Stimulated activated naive CD4-positive, alpha-beta T cell (primary cell): ENCODE results near the gene ADAMTS18.
"Not testable (repeated sequence)": the region's sequence is repeated elsewhere in the genome, so short reads cannot be mapped to it uniquely, and the experiment has no call there.

ENCODE experiments used
- DNase-seq, 6 experiments: peaks; one replicate each; lab custom pipeline; 2025; lab: John Stamatoyannopoulos, UW

ADAMTS18 gene

DNA sequence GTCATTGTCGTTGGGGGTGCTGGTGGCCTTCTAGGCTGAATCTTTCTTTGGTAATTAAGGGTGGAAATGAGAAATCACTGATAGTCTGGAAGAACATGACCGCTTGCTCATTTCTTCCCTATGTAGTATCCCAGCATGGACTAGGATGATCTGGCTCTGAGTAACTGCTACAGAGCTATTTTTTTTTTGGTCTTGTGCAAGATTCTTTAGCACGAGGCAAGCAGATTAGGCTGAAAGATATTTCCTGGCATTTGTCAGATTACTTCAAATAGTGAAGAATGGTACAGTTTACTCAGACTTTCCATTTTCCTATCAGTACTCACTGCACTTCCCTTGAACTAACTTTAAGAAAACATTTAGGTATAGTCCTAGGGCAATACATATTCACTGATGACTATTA lies 146.6 kb downstream of the ADAMTS18 start:
- no peak for DNase-seq

DNA sequence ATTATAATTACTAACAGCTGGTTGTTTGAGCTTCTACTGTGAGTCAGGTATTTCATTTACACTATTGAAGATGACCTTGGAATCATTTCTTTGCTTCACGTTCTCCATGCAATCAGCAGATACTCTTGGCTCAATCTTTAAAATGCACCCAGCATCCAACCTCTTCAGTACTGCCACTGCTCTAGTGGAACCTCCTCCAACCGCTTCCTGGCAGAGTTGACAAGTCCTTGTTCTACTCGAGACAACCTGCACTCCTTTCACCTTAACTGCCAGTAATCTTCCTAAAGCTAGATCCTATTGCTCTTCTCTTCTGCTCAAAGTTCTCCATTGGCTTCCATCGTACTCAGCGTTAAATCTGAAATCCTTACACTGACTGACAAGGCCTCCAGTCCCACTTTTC lies 149.2 kb downstream of the ADAMTS18 start:
- no peak for DNase-seq

DNA sequence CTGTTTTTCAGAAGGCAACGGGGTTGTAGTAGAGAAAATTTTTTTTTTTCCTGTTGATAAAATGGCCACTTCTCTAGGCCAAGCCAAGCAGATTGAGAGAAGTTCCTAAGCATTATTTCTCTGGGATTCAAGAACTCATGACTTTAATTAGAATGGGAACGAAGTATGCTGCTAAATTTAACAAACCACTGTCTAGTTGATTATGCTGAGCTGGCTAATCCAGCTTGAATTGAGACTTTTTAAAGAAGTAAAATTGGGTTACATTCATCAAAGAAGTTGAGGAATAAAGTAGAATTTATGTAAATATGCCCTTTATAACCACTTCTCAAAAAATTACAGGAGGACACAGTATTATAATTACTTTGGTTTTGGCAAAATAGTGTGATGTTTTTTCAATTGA lies 152.5 kb downstream of the ADAMTS18 start:
- DNase-seq = no peak

DNA sequence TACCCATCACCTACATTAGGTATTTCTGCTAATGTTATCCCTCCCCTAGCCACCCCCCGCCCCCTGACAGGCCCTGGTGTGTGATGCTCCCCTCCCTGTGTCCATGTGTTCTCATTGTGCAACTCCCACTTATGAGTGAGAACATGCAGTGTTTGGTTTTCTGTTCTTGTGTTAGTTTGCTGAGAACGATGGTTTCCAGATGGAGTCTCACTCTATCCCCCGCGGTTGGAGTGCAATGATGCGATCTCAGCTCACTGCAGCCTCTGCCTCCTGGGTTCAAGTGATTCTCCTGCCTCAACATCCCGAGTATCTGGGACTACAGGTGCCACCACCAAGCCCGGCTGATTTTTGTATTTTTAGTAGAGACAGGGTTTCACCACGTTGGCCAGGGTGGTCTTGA lies 155.5 kb downstream of the ADAMTS18 start:
- DNase-seq = not testable (repeated sequence)

DNA sequence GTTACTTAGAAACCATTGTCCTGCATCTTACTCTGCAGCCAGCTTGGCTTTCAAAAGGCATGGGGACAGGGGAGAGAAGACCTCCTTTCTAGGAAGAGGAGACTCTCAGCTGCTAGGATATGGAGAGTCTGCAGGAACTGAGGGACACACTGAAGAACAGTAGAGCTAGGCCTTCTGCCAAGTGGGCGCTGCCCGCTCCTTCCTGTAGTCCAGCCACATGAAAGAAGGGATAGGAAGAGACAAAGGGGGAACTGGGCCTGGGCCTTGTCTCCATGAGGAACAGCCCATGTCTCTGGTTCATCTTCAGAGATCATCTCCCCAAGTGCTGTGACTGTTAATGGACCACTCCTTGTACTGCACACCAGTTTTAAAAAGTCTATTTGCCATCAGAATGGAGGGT lies 157.3 kb downstream of the ADAMTS18 start:
- DNase-seq = no peak

DNA sequence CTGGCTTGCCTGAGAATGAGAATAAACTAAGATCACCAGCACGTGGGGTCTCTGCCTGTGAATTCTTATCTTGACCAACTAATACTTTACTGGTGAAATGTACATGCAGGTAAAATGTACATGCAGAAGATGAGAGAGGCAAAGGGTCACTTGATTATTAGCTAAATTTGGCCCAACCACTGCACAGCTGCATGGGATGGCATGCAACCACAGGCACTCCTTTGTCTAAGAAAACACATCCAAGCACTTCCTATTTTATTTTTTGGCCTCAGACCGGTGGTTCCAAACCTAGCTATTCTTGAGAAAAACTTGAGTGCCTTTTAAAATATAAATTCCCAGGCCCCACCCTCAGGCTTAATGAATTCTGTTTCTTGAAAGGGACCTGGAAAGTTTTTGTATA lies 157.7 kb downstream of the ADAMTS18 start:
- DNase-seq = no peak

DNA sequence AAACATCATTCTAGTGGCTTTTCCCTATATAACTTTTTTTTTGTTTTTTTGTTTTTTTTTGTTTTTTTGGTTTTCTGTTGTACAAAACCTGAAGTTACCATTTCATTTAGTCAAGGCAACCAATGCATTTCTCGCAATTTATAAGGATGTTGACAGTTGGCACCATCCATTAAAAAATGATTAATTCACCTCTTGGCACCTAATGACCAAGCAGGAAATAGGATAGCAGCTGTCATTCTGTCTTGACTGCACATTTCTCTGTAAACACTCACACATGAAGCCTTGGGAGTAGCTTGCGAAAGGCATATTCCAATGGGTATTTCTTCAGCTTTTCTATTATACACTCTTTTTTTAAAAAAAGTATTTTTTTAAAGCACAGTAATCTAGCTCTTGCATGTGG lies 158.2 kb downstream of the ADAMTS18 start:
- no peak for DNase-seq

DNA sequence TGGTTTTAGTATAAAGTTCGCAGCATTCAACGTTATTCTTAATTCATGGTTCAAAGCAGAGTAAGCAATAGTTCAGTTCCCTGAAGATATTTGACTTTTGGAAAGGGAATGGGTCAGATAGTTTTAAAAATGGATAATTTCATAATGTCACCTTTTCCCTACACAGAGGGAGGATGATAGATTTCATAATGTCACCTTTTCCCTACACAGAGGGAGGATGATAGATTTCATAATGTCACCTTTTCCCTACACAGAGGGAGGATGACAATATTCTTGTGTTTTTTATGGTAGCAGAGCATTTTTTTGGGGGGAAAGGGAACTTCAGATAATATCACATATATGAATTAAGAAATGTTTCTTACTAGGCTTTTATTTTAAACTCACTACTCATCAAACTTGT lies 159.5 kb downstream of the ADAMTS18 start:
- DNase-seq = not testable (repeated sequence)

DNA sequence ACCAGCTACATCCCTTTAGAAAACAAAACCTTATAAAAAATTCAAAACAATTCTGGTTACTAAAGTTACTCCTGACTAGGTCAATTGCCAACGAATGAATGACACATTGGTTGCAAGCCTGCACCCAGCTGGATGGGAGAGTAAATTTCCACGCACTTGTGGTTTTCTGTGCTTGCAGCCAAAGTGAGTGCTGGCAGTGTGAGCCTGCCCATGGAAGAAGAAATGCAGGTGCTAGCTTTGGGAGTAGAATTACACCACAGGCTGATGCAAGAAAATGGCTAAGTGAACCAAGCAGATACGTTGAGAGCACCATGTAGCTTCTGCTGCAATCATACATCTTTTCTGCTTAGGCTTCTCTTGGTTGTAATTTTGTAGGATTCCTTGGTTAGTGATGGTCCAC lies 161.0 kb downstream of the ADAMTS18 start:
- no peak for DNase-seq

DNA sequence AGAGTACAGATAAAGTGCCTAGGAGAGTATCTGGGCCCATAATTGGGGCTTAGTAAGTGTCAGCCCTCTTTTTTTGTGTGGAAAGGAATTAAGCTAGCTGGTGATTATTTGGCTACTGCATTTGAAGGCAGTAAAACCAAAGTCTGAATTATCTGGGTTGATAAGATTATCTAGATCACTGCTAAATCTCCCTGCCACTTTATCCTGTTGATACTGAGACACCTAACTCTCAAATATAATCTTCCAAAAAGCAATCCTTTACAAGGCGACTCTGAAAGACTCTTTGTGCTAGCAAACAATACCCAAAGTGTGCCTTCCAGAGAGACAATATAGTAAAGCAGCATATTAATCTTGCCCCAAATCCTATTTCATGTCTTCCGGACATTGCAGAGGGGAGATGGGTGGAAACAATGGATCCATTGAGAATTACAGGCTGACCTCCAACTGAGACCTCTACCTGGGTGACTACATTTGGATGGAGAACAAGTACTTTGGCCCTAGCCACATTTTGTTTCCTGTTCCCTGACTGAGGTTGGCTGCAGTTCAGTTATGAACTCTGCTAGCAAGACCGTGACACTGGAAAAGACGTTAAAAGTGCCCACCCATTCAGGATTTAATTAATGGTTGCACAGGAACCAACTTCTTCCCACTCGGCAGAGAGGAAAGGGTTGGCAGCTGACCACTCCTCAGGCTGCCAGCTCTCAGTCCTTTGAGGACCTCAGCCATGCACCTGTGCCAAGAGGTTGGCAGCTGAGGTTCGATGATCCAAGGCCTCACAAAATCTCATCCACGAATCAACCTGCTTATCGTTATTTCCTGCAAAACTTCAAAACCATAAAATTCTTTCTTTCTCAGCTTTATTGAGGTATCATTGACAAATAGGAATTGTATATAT lies 163.1 kb downstream of the ADAMTS18 start:
- DNase-seq = no peak

DNA sequence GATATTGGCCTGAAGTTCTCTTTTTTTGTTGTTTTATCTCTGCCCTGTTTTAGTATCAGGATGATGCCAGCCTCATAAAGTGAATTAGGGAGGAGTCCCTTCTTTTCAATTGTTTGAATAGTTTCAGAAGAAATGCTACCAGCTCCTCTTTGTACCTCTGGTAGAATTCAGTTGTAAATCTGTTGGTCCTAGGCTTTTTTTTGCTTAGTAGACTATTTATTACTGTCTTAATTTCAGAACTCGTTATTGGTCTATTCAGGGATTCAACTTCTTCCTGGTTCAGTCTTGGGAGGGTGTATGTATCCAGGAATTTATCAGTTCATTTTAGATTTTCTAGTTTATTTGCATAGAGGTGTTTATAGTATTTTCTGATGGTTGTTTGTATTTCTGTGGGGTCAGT lies 168.6 kb downstream of the ADAMTS18 start:
- not testable (repeated sequence) for DNase-seq

DNA sequence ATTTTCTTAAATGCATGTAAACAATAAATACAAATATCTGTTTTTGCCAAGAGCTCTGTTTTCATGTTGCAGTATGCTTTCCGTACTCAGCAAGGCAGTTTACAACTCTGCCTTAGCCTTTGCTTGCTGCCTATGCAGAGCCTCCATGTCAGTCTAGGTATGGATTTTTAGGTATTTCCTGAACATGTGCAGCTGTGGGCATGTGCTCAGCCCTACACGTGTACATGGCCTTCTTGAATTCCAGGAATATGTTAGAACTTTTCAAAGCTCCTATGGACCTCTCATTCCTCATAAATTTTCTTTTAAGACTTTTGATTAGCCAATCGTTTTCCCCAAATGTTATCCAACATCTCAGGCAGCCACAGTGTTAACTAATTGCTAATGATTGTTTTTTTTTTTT lies 171.9 kb downstream of the ADAMTS18 start:
- no peak for DNase-seq

DNA sequence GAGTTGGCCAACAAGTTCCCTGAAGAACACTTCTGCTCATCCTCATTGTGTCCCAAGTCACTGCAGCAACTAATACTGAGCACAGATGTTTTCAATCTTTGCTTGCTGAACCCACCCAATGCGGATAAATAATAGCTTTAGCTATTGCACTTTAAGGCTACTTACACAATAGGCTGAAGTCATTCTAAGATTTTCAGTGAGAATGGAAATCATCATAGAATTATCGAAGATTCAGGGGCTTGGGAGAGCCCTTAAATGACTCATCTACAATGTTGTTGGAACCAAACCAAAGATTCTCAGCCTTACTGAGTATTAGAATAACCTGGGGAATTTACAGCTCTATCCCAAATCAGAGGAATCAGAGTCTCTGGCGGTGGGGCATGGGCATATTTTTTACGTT lies 184.4 kb downstream of the ADAMTS18 start:
- no peak for DNase-seq

DNA sequence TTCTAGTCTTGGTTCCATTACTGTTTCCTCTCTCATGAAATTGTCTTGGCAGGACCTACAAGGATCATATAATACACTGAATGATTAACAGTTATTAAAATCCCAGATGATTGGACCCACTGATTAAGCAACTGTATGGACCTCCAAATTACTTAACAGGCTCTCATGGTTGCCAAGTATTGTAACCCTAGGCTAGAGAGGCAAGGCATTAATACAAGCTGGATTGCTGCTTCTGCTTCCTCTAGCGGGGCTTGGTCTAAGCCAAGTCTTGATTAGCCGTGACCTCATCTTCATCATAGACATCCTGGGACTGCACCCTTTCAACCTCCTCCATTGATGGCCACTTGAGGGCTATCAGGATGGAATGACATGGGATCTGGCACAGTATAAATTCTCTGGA lies 188.7 kb downstream of the ADAMTS18 start:
- DNase-seq = no peak

DNA sequence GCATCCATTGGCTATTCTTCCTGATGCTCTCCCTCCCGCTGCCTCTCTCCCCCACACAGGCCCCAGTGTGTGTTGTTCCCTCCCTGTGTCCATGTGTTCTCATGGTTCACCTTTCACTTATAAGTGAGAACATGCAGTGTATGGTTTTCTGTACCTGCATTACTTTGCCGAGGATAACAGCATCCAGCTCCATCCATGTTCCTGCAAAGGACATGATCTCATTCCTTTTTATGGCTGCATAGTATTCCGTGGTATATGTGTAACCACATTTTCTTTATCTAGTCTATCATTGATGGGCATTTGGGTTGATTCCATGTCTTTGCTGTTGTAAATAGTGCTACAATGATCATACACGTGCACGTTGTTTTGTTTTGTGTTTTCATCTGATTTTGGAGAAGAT lies 192.4 kb downstream of the ADAMTS18 start:
- not testable (repeated sequence) for DNase-seq

DNA sequence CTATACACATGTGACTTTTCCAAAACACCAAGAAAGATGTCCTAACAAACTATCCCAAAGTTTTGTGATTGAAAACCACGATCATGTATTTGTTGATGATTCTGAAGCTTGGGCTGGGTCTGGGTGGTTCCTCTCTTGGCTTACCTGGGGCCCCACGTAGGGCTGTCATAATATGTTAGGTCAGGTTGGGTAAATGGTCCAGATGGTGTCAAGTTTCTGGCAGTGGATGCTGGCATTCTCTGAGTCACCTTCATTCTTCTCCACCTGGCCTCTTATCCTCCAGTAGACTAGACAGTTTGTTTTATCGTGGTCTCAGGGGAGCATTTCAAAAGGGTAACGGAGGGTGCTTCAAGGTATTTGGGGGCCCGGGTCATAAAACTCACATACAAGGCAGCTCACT lies 196.2 kb downstream of the ADAMTS18 start:
- no peak for DNase-seq

DNA sequence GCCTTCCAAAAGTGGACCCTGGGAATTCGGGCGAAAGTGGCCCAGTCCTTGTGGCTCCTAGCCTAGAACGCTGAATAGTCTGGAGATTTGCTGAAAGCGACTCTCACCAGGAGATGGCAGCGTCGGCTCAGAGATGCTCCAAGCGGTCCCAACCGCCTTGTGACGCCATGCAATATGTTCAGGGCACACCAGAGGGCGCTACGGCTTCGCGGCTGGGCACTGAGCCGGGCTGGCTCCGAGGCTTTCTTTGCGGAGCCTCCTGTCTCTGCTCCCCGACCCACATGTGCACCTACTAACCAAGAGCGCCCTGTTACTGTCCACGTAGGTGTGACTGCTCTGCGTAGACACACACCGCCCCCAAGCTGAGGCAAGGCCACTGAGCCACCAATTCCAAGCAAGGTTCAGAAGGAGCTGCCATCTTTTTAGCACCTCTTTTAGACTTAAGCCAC lies 198.7 kb downstream of the ADAMTS18 start:
- DNase-seq = peak; percentile 71 to 90 (median 82)

DNA sequence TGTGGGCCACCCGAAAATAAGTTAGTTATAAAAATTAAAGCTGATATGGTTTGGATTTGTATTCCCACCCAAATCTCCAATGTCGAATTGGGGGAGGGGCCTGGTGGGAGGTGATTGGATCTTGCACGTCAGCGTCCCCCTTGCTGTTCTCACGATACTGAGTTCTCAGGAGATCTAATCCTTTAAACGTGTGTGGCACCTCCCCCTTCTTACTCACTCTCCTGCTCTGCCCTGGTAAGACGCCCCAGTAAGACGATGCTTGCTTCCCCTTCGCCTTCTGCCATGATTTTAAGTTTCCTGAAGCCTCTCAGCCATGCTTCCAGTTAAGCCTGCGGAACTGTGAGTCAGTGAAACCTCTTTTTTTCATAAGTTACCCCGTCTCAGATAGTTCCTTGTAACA lies 200.2 kb downstream of the ADAMTS18 start:
- no peak for DNase-seq

DNA sequence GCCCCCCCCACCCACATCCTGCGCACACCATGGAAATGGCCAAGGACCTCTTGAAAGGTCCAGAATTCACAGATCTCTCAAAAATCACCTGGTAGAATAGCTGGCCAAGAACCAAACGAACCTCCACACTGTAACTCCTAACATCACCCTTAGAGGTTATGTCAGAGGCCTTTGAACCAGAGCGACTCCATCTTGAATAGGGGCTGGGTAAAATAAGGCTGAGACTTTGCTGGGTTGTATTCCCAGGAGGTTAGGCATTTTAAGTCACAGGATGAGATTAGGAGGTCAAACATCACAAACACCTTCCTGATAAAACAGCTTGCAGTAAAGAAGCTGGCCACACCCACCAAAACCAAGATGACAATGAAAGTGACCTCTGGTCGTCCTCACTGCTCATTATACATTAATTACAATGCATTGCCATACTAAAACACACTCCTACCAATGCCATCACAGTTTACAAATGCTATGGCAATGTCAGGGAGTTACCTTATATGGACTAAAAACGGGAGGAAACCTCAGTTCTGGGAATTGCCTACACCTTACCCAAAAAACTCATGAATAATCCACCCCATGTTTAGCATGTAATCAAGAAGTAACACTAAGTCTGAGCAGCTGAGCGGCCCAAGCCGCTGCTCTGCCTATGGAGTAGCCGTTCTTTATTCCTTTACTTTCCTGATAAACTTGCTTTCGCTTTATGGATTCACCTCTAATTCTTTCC lies 200.9 kb downstream of the ADAMTS18 start:
- DNase-seq = no peak
